RKO (cell line): ENCODE data around the gene OPA3.

Experiments
- DNase-seq: peaks from one replicate; pipeline ENCODE4 v3.0.0-alpha.2; 2016; ENCODE audit warnings: low spot score

Gene OPA3

DNA sequence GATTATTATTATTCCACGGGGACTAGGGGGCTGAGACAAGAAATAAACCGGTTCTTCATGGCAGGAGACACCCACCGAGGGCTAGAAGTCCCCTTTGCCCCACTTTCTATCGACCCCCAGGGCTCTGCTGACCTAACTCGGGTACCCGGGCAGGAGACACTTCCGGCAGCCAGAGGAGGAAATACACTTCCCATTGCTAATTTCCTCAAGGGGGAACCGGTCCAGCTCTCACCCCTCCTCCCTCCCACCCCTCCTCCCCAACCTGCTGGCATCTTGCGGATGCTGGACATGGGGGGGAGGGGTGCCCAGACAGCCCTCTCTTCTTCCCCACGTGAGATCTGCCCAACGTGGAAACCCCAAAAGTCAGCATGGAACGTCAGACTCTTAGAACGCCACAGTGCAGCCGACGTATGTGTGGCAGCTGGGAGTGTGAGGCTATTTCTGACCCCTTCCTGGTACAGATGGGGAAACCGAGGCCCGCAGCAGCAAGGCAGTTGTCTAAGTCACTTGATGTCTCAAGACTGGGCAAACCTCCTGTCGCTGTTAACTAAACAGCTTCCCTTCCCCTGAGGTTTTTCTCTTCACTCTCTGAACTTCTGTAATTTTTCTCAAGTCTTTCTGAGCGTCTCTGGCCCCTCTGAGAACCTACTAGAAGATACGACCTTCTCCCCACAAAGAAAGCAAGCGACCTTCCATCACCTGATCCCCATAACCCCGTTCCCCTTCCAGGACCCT, 13.8 kb upstream of the OPA3 start:
- DNase-seq = no peak

DNA sequence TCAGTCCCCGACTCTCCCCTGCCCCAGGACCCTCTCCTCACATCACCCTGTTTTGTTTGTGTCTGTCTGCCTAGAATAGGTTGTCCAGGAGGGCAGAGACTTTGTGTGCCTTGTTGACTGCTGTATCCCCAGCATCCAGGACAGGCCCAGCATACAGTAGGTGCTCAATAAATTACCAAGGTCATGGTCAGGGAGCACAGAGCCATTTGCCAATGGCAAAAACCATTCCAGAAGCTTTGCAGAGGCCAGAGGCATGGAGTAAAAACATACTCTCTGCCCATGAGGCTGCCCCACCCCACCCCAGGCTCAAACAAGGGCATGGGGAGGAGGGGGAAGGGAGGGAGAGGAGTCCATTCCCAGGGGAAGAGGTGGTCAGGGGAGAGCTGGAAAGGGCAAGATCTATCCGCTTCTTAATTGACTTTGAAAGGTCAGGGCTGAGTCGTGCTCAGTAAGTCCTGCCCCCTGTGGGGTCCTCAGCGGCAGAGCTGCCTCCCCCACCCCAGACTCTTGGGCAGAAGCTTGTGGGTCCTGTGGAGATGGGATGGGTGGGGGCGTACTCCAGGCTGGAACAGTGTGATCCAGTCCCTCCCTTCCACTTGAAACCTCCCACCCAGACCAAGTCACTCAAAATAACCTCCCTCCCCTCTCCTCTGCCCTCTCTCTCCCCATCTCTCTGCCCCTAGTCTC, 13.0 kb upstream of the OPA3 start:
- DNase-seq = no peak

DNA sequence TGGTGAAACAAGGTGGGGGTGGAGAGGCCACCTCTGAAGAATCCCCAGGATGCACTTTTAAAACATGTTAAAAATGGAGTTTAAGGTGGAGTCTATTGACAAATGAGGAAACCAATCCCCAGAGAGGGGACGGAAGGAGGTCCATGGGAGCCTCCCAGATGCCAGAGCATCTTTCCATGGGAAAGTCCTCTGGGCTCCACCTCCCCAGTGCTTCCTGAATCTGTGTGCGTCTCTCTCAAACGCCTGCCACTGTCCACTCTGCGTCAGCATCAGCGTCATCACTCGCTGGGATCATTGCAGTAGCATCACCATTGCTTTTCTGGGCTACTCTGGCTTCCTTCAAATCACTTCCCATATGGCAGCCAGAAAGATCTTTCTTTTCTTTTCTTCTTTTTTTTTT, 11.2 kb upstream of the OPA3 start:
- DNase-seq = no peak

DNA sequence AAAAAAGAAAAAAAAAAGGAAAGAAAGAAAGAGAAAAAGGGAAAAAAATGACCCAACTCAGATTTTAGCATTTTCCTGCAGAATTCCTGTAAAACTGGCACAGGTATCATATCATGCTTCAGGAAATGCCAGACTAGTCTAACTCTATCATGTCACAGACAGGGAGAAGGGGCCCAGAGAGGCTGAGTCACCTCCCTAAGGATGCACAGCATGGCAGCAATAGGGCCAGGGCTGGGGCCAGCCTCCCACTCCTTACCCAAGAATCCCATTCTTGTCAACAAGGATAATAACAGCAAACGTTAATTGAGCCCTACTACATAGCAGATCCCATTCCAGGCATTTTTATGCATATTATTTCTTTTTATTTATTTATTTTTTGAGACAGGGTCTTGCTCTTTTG, 8.9 kb upstream of the OPA3 start:
- no peak for DNase-seq

DNA sequence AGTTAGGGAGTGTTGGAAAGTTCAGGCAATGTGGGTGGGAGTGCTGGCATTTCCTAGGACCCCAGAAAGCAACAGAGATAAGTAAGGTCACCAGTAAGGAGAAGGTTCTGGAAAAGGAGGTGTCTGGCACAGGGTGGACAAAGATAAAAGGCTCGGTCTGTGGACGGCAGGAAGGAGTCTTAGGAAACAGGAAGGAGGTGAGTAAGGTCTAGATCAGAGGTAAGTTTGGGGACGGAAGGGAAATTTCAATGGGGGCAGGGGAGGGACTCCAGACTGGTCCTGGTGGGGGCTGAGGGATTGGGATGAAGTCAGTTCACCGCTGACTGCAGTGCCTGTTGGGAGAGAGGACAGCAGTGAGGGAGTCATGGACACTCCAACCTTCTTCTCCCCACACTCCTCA, 7.8 kb upstream of the OPA3 start:
- DNase-seq = no peak

DNA sequence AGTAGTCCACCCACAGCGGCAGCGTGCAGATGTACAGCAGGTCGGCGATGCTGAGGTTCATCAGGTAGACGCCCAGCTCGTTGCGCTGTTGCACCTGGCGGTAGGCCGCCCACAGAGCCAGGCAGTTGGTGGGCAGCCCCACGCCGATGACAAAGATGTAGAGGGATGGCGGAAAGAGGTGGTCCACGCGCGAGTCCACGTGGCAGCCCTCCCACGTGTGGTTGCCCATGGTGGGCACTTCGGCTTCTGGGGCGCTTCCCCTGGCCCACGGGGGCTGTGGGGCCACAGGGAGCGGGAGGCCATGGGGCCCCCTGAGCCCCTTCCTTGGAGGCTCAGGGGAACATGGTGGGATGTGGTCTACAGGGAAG, 7.0 kb upstream of the OPA3 start:
- DNase-seq = no peak

DNA sequence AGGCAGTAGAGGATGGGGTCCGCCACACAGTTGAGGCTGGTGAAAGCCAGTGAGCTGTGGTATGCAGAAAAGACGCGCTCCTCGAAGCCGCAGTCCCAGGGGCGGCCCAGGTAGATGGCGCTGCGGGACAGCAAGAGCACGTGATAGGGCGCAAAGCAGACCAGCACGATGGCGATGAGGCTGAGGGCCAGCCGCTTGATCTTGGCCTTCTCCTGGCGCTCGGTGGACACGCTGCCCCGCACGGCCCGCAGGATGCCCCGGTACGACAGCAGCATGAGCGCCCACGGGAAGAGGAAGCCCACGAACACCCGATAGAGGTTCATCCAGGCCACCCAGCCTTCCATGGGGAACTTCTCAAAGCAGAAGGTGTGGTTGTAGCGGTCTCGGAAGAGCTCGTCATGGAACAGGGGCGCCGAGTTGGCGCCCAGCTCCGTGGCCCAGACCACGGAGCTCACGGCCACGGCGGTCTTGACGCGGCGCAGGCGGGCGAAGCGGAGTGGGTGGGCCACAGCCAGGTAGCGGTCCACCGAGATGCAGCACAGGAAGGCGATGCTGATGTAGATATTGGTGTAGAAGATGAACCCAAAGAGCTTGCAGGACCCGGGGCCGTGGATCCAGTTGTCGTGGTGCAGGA, 6.5 kb upstream of the OPA3 start:
- DNase-seq = no peak

DNA sequence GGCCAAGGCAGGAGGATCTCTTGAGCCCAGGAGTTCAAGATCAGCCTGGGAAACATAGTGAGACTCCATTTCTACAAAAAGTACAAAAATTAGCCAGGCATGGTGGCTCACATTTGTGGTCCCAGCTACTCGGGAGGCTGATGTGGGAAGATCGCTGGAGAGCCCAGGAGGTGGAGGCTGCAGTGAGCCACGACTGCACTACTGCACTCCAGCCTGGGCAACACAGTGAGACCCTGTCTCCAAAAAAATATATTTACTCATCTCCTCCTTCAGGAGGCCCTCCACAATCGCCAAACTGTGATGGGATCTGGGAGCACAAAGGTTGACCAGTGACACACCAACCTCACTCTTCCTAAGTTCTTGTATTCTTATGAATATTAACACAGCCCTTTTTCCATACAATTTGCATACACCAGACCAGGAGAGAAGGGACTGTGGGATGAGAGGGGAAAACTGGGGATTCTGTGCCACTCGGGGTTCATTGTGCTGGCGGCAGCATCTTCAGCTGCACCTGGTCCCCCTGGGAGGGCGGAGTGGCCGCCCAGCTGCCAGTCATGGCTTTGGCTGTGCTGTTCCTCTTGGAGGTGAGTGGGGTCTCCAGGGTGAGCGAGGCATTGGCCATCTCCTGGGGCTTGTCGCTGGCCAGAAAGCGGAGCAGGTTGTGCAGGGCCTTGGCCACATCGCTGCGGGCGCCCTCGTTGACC, 5.8 kb upstream of the OPA3 start:
- no peak for DNase-seq

DNA sequence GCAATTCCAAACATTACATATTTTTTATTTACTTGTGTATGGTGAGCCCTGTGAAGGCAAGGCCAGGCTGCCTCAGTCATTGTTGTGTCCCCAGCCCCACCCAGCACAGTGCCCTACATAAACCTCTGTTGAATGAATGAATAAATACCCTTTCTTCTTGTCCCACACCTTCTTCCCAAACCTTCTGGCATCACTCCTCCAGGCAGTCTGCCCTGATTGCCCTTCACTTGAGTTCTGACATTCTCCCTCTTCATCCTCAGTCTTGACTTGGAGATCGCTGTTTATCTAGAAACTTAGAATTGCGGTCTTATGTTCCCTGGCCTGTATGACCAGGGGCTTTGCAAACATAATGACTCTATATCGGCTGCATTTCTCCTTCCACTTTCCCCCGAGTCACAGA, 5.2 kb upstream of the OPA3 start:
- DNase-seq = no peak

DNA sequence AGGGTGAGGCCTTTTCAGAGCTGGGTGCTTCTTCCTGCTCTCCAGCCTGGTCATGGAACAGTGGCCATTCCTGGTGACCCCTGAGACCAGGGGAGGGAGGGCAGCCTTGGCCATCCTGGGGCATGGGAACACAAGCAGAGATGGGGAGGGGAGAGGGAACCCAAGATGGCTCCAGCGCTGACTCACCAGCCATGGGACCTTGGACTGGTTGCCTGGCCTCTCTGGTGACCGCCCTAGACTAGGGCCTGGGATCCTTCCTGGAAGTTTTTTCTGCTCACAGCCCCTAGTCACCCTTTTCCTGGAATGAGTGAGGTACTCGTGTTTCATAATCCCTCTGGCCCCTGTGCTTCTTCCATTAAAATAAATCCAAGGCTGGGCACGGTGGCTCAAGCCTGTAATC, 3.3 kb upstream of the OPA3 start:
- no peak for DNase-seq

DNA sequence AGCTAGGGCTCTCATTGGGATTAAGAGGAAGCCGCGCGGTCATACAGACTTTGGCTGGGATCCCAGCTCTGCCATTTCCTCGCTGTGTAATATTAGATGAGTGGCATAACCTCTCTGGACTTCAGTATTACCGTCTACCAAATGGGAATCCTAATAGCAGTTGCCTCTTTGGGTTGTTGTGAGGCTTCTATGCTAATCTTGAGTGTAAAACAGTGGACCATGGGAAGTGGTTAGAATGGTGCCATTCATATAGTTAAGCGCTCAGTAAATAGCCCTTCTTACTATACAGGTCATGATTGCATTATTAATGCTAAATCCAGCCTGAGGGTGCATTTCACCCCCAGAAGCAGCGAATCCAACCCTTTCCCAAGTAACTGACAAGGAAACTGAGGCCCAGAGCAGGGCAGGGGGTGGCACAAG, 566 bp upstream of the OPA3 start:
- no peak for DNase-seq

DNA sequence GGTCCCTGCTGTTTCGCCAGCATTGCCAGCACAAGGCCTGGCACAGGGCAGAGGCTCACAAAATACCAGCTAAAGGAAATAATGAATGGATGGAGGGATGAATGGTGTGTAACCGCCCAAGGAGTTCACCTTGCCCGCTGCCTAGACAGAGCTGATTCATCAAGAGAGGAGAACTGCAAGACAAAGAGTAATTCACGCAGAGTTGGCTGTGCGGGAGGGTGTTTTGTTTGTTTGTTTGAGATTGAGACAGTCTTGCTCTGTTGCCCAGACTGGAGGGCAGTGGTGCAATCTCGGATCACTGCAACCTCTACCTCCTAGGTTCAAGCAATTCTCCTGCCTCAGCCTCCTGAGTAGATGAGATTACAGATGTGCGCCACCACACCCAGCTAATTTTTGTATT, 3.0 kb downstream of the OPA3 start:
- DNase-seq = no peak

DNA sequence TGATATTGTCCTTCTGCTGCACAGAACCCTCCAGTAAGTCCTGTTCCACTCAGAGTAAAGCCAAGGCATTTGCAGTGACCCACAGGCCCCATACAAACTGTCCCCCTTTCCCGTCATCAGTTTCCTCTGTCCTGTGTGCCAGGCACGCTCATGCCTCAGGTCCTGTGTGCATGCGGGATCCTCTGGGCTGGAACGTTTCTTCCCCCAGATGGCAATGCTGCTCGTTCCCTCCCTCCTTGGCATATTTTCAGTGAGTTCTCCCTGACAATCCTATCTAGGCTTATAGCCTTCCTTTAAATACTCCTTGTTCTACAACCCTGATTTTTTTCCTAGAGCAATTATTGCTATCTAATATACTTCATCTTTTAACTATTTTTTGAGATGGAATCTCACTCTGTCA, 5.7 kb downstream of the OPA3 start:
- no peak for DNase-seq

DNA sequence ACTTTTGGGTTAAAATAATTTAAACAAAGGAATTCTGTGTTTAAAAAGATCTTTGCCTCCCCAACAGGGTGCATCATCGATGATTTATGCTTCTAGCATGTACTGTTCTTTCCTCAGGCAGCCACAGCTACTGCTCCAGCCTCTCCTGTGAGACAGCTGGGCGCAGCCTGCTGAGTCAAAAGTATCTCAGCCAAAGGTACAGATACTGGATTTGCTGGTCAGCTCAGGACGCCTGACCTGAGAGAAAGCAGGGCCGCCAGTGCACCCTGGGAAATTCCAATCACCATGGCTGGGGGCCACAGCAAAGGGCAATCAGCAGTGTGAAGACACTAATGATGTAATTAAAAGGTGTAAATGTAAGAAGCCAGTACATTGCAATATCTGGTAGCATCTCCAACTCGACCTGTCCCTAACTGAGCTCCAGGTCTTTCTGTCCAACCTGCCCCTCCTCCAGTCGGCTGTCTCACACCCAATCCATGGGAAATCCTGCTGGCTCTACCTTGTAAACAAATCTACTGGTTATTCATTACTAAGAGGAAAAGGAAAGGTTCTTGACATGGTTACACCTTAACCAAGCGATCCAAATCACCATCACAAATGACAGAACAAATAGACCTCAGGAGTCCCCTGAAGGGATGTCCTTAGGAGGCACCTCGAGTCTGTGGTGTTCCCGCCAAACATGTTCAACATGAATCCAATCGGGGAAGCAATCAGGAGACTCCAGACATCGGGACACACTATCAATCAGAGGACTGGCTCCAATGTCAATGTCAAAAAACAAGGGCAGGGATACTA, 7.3 kb downstream of the OPA3 start:
- peak; percentile 52 for DNase-seq

DNA sequence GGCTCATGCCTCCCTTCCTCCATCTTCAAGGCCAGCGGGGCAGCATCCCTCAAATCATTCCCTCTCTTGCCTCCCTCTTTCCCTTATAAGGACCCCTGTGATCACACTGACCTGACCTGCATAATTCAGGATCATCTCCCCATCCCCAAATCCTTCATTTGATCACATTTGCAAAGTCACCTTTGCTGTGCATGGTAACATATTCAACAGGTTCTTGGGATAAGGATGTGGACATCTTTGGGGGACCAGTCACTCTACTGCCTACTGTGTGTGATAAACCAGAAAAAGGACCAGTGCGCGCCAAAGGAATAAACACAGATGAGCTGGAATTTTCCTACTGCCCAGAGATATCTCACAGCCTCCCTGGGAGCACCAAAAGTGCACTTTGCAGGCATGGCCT, 7.9 kb downstream of the OPA3 start:
- no peak for DNase-seq

DNA sequence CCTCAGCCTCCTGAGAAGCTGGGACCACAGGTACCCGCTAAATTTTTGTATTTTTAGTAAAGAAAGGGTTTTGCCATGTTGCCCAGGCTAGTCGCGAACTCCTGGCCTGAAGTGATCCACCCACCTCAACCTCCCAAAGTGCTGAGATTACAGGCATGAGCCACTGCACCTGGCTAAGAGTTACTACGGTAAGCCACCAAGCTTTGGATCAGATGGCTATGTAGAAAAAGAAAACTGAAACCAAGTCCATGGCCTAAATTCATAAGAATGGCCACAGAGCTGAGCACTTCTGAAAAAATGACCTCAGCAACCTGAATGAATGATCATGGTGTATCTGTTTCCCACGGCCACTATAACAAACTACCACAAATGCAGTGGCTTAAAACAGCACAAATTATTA, 9.4 kb downstream of the OPA3 start:
- DNase-seq = no peak

DNA sequence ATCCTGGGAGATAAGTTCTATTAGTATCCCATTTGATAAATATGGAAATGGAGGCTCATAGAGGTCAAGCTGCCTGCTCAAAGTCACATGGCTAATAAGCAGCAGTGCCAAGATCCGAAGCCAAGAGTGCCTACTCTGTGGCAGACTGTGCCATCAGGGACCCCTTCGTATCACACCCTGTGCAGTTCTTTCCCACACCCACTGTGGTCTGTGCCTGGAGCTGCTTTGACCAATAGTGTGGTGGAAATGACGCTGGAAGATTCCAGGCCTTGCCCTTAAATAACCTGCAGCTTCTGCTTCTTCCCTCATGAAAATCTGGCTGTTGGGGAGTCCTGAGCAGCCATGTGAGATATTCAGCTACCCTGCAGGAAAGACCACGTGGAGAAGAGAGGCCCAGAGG, 10.1 kb downstream of the OPA3 start:
- no peak for DNase-seq

DNA sequence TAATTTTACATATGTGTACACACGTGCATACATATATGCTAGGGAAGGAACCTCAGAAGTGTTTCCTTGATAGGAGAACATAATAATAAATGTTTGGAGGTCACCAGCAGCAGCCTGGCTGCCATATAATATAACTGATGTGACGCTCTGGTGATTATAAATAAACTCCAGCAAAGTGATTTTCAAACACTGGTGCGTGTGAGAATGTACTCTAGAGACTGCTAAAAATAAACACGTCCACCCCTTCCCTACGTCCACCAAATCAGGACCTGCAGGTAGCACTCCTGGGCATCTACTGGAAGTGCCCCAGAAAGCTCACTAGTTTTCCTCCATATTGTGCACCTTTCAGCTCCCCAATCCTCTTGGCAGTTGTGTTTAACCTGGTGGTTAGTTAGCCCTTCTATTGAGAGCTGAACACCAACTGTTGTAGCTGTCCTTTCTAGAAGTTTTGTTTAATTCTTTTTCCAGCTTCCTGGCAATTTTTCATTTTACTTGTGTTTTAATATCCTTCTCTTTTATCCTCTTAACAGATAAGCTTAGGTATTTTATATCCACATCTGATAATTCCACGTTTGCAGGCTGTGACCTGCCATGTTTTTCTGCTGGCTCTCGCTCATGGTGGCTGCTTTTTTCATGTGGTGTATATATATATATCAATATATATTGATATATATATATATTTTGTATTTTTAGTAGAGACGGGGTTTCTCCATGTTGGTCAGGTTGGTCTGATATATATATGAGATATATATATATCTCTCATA, 13.0 kb downstream of the OPA3 start:
- no peak for DNase-seq

DNA sequence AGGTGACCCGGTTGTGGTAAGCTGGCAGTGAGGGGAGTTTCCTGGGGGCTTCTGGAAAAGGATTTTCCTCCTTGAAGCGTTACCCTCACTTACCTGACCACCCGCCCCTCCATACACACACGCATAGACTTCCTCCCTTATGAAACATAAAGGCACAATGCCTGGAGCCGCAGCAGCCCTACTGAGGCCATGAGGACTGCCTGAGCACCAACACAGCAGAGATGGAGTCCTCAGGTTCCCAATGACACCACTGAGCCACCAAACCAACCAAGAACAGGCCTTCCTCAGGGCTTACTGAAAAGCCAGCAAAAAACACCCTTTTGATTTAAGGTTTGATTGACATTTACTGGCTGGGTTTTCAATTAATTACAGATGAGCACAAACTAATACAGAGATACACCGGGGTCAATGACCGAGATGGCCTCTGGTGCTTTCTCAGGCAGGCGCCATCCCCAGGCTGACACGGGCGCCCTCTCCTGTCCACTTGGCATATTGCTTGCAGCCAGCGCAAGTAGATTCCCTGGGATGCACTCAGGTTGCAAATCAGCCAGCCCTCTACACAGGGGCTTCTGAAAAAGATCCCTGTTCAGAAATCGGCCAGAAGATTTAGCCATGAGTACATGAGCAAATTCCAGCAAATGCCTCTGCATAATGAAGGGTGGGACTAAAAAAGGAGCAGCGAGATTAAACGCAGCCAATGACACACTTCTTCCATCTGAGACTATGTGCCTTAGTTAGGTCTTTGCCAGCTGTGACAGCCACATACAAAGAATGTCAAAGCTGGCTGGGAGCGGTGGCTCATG, 14.8 kb downstream of the OPA3 start:
- DNase-seq = peak; percentile 33

DNA sequence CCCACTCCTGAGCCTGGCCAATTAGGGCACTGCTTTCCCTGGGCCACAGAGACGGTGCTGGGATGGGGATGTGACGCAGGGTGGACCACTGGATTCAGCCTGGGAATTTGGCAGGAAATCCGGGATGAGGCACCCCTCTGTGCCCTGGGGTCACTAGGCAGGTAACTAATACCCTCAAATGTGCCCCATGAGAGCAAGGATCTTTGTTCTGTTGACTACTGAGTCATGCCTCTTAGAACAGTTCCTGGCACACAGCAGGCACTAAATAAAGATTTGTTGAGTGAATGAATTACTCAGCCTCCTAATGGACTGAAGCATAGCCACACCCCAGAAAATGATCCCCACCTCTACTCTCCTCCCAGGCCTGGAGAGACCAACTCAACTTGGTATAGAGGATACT, 15.9 kb downstream of the OPA3 start:
- peak; percentile 56 for DNase-seq

DNA sequence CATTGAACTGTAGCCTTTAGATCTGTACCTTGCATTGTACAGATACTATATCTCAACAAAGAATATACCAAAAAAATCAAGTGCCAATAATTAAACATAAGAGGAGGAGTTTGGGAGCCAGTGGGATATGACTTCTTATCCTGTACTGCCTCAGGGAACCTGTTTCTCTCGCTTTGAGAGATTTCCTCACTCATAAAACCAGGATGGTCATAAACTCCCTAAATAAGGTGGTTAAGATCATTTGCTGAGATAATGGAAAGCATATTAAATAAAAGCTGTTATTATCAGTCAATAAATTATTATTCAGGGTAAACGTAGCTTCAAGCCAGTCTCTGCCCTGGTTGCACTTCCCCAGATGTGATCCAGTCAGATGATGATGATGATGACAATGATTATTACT, 17.0 kb downstream of the OPA3 start:
- DNase-seq = no peak
